Measurements from ENCODE around the gene UBTD2. TPM values are rescaled to one million over a fixed set of nuclear protein-coding genes. Genes with fewer than 3 reads are reported as not detected.
"Not testable (repeated sequence)": the region's sequence is repeated elsewhere in the genome, so short reads cannot be mapped to it uniquely, and the experiment has no call there.

Gene UBTD2
- total RNA-seq, 2 donors from 2014 or later: 6.6 to 12.4 TPM

- no peak overlapping the region for H3K4me3 ChIP-seq
- no peak for DNase-seq (ENCODE audit: low spot score)
- no peak overlapping the region for H3K27ac ChIP-seq
- peaks cover 0 to 2% of the 10 kb centered on the region in 2 donors for H3K9me3 ChIP-seq
- TF ChIP-seq CTCF (IDR thresholded peaks at IDR 0.05): no peak
- H3K4me1 ChIP-seq: no peaks in the 10 kb centered on the region
- no peaks in the 10 kb centered on the region for H3K36me3 ChIP-seq
- no peaks in the 10 kb centered on the region for H3K27me3 ChIP-seq
Observed at GRCh38 chr5:172299916-172300439, 16.4 kb upstream of the UBTD2 start.

GRCh38 chr5:172294831-172295230, 11.3 kb upstream of the UBTD2 start:
- TF ChIP-seq CTCF (IDR thresholded peaks at IDR 0.05): no peak
- no peaks in the 10 kb centered on the region for H3K36me3 ChIP-seq
- no peak overlapping the region for H3K4me3 ChIP-seq
- no peaks in the 10 kb centered on the region for H3K27me3 ChIP-seq
- no peak overlapping the region for H3K27ac ChIP-seq
- no peaks in the 10 kb centered on the region for H3K4me1 ChIP-seq
- no peaks in the 10 kb centered on the region for H3K9me3 ChIP-seq
- no peak for DNase-seq (ENCODE audit: low spot score)

GRCh38 chr5:172293745-172294342, 10.3 kb upstream of the UBTD2 start:
- Histone ChIP-seq H3K4me1 (no peaks in the 10 kb centered on the region), H3K36me3 (no peaks in the 10 kb centered on the region), H3K27ac (no peak overlapping the region), H3K27me3 (no peaks in the 10 kb centered on the region), H3K4me3 (no peak overlapping the region), H3K9me3 (no peaks in the 10 kb centered on the region)
- no peak for TF ChIP-seq CTCF (IDR thresholded peaks at IDR 0.05)
- no peak for DNase-seq (ENCODE audit: low spot score)

GRCh38 chr5:172293054-172293744, 9.6 kb upstream of the UBTD2 start:
- no peaks in the 10 kb centered on the region for H3K4me1 ChIP-seq
- H3K9me3 ChIP-seq: no peaks in the 10 kb centered on the region
- no peak overlapping the region for H3K4me3 ChIP-seq
- H3K27ac ChIP-seq: no peak overlapping the region
- peak; percentile 59 to 86 for TF ChIP-seq CTCF (IDR thresholded peaks at IDR 0.05)
- no peaks in the 10 kb centered on the region for H3K27me3 ChIP-seq
- DNase-seq (ENCODE audit: low spot score): peak; percentile 66
- no peaks in the 10 kb centered on the region for H3K36me3 ChIP-seq

- not testable (repeated sequence) for H3K27ac ChIP-seq, H3K36me3 ChIP-seq
Observed at GRCh38 chr5:172291837-172292236, 8.3 kb upstream of the UBTD2 start.

GRCh38 chr5:172288465-172288864, 4.9 kb upstream of the UBTD2 start:
- H3K27ac ChIP-seq: no peak overlapping the region
- no peak overlapping the region for H3K4me3 ChIP-seq
- H3K27me3 ChIP-seq: no peaks in the 10 kb centered on the region
- no peak for DNase-seq (ENCODE audit: low spot score)
- H3K36me3 ChIP-seq: no peaks in the 10 kb centered on the region
- peaks cover 0 to 11% of the 10 kb centered on the region in 2 donors for H3K4me1 ChIP-seq
- H3K9me3 ChIP-seq: no peaks in the 10 kb centered on the region
- TF ChIP-seq CTCF (IDR thresholded peaks at IDR 0.05): no peak

More at GRCh38 chr5:172291837-172292236, 8.3 kb upstream of the UBTD2 start:
- H3K4me1 ChIP-seq; DNase-seq (ENCODE audit: low spot score); H3K27me3 ChIP-seq; H3K9me3 ChIP-seq; H3K4me3 ChIP-seq: not testable (repeated sequence)

GRCh38 chr5:172287140-172287539, 3.6 kb upstream of the UBTD2 start:
- H3K36me3 ChIP-seq; H3K27ac ChIP-seq; DNase-seq (ENCODE audit: low spot score); H3K9me3 ChIP-seq; H3K4me3 ChIP-seq; H3K27me3 ChIP-seq: not testable (repeated sequence)
- peaks cover 0 to 16% of the 10 kb centered on the region in 2 donors for H3K4me1 ChIP-seq
